ENCODE results near the gene TBPL2. TPM values are rescaled to one million over a fixed set of nuclear protein-coding genes. Genes with fewer than 3 reads are reported as not detected.

The TBPL2 gene
- total RNA-seq, 1 donor from 2014 or later: not detected

- DNase-seq (ENCODE audit: low spot score): no peak
Measured at GRCh38 chr14:55366271-55366670, 74.1 kb downstream of the TBPL2 start.

Other genes starting within 250 kb of the TBPL2 start
- not detected for gene DLGAP5, start 249.0 kb downstream of the TBPL2 start, total RNA-seq
- gene FBXO34, start 169.2 kb downstream of the TBPL2 start, total RNA-seq: 17.9 TPM
- gene ATG14, start 28.8 kb downstream of the TBPL2 start, total RNA-seq: 8.1 TPM
- gene KTN1, start 139.6 kb upstream of the TBPL2 start, total RNA-seq: 159 TPM

All from mesenteric fat pad (tissue), 1 donor.